AG04450 (cell line): Measurements from ENCODE around the gene LCTL. TPM values are rescaled to one million over a fixed set of nuclear protein-coding genes. Genes with fewer than 3 reads are reported as not detected.
A peak's percentile ranks its signal among the peaks of the same experiment; 100 is the strongest.
"Not testable (repeated sequence)": the region's sequence is repeated elsewhere in the genome, so short reads cannot be mapped to it uniquely, and the experiment has no call there.

ENCODE experiments used
- CTCF ChIA-PET: fragments of 300-600, 350-600 bp; formaldehyde crosslinking; extraction: SDS; loops from one replicate; lab custom pipeline; 2022; ENCODE audit warnings: antibody characterized with exemption, inconsistent platforms; lab: Charles Lee
- POLR2A ChIA-PET: fragments of 350-600 bp; formaldehyde crosslinking; extraction: SDS; loops from one replicate; lab custom pipeline; 2021; ENCODE audit warnings: antibody characterized with exemption, inconsistent platforms; lab: Yijun Ruan, JAX
- DNase-seq: peaks from one replicate; pipeline ENCODE4 v3.0.0-alpha.2; 2011; ENCODE audit warnings: low read depth, low spot score
- H3K27ac ChIP-seq: one replicate; pipeline ENCODE4 v1.5.1; 2012; ENCODE audit warnings: low read depth, low read length, control low read depth
- H3K27me3 ChIP-seq: one replicate; pipeline ENCODE4 v1.6.0; 2012; ENCODE audit warnings: low read length; ENCODE audit not compliant: control insufficient read depth, insufficient read depth
- H3K4me3 ChIP-seq: 2 replicates; pipeline ENCODE4 v1.5.1; 2011; ENCODE audit warnings: mild to moderate bottlenecking, low read depth, low read length, control low read depth
- H3K9me3 ChIP-seq: 2 replicates; pipeline ENCODE4 v1.5.1; 2012; ENCODE audit warnings: low read length; ENCODE audit not compliant: control insufficient read depth, insufficient read depth
- polyA plus RNA-seq: library from polyadenylated mRNA; depleted of rRNA; stranded (reverse); fragments of >200 nt; gene quantifications from 2 replicates; pipeline ENCODE4 v1.2.3, GENCODE V29; 2011
- TF ChIP-seq, protein P1 (sequence below): IDR thresholded peaks from 2 replicates; pipeline ENCODE4 v1.5.1; 2011; ENCODE audit warnings: low read depth, low read length, control low read depth, inconsistent platforms

LCTL gene
- polyA plus RNA-seq, 1 experiment = 6.5 TPM

DNA sequence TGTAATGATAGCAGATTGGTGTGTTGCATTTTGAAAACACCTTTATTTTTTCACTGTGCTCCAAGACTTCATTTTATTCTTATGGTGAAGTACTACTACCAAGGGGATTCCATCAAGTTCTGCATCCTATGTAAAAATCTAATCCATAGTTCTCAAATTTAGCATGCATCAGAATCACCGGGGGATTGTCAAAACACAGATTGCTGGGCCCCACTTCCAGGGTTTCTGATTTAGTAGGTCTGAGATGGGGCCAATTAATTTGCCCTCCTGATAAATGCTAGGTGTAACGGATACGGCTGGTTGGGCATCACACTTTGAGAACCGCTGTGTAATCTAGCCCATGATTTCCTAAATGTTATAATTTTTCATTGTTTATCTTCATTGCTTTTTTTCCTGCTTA lies 60.0 kb downstream of the LCTL start:
- no peaks in the 10 kb centered on the region for H3K27me3 ChIP-seq
- ChIA-PET POLR2A (no interaction called here), CTCF (interaction anchor here (1.9 kb wide), 1 partner anchor 8 kb away, joined by 14 read pairs; the partner anchor contains the start of gene SNAPC5)
- TF ChIP-seq, protein P1, sequence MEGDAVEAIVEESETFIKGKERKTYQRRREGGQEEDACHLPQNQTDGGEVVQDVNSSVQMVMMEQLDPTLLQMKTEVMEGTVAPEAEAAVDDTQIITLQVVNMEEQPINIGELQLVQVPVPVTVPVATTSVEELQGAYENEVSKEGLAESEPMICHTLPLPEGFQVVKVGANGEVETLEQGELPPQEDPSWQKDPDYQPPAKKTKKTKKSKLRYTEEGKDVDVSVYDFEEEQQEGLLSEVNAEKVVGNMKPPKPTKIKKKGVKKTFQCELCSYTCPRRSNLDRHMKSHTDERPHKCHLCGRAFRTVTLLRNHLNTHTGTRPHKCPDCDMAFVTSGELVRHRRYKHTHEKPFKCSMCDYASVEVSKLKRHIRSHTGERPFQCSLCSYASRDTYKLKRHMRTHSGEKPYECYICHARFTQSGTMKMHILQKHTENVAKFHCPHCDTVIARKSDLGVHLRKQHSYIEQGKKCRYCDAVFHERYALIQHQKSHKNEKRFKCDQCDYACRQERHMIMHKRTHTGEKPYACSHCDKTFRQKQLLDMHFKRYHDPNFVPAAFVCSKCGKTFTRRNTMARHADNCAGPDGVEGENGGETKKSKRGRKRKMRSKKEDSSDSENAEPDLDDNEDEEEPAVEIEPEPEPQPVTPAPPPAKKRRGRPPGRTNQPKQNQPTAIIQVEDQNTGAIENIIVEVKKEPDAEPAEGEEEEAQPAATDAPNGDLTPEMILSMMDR = no peak
- H3K27ac ChIP-seq = no peak overlapping the region
- H3K9me3 ChIP-seq = no peaks in the 10 kb centered on the region
- no peak for DNase-seq
- H3K4me3 ChIP-seq = peak overlapping the region; percentile 97

DNA sequence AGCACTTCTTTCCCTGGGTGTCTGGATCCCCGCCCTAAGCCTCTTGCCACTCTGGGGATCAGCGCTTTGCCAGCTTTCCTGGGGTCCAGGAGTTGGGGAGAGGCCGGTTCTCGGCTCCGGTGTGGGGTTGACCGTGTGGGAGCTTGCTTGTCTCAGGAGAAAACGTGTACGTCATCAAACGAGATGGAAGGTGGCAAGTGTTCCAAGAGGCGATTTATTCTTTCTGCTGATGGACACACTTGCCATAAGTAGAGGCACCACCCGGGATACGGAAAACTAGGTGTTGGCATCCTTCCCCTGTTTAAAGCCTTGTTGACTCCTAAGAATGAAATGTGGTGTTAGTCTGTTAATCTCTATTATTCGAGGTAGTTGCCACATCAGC lies 60.4 kb downstream of the LCTL start:
- TF ChIP-seq, protein P1 = no peak
- ChIA-PET POLR2A (interaction anchor here (1.0 kb wide), 1 partner anchor 119 kb away, joined by 5 read pairs; the partner anchor contains the start of gene MAP2K1), CTCF (interaction anchor here (1.9 kb wide), 1 partner anchor 8 kb away, joined by 14 read pairs; the partner anchor contains the start of gene SNAPC5)
- peak overlapping the region; percentile 97 for H3K4me3 ChIP-seq
- DNase-seq = no peak
- H3K27me3 ChIP-seq = no peaks in the 10 kb centered on the region
- H3K27ac ChIP-seq = peak overlapping the region; percentile 90
- no peaks in the 10 kb centered on the region for H3K9me3 ChIP-seq

DNA sequence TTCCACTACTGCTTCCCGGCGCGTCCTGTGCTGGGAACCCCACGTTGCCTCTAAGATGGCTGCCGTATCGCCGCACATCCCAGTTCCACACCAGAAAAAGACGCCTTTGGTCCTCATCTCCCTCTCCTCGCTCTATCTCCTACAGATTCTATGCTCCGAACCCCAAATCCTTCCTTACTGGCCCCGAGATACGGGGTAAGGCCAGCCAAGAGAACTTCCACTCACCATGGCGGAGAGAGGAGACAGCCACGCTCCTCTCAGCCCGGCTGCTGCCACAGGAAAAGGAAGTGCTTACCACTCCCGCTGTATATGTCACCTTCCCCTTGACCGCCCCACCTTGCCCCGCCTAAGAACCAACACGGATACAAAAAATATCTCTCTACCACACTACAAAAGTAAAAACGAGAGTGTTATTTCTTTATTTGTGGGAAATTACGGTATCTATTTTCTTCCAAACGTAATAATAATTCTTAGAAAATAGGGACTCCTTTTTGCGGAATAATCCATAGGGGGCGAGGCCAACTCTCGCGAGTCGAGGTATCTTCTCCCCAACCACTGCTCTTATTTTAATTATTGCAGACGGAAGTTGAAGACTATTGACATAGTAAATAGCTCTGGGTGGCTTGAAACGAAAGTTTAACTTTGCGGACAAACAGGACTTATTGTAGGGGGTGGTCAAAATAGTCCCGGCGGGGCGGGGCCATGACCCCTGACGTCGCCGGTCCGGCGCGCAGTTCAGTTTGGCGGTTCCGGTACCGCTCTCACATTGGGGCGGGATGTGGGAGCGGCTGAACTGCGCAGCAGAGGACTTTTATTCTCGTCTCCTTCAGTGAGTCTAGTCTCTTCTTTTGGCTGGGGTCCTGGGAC lies 61.0 kb downstream of the LCTL start, which contains the start of the genes RPL4 and ZWILCH:
RPL4 (minus strand) TSS at position 293 of the 867 bp plus-strand sequence; CDS start at position 228, 65 bp downstream.
ZWILCH (plus strand) TSS at position 764 of the 867 bp plus-strand sequence; CDS start at position 777, 13 bp downstream.
- Histone ChIP-seq H3K4me3 (peak within 1 kb of the TSS; percentile 97), H3K27me3 (no peaks in the 10 kb centered on the region), H3K27ac (peak within 1 kb of the TSS; percentile 90), H3K9me3 (no peaks in the 10 kb centered on the region)
- ChIA-PET POLR2A (interaction anchor here (1.0 kb wide), 1 partner anchor 118 kb away, joined by 5 read pairs; the partner anchor contains the start of gene MAP2K1), CTCF (interaction anchor here (1.7 kb wide), 1 partner anchor 62 kb away, joined by 6 read pairs; no protein-coding TSS in a partner anchor)
- DNase-seq = peak; percentile 74
- TF ChIP-seq, protein P1 = no peak

DNA sequence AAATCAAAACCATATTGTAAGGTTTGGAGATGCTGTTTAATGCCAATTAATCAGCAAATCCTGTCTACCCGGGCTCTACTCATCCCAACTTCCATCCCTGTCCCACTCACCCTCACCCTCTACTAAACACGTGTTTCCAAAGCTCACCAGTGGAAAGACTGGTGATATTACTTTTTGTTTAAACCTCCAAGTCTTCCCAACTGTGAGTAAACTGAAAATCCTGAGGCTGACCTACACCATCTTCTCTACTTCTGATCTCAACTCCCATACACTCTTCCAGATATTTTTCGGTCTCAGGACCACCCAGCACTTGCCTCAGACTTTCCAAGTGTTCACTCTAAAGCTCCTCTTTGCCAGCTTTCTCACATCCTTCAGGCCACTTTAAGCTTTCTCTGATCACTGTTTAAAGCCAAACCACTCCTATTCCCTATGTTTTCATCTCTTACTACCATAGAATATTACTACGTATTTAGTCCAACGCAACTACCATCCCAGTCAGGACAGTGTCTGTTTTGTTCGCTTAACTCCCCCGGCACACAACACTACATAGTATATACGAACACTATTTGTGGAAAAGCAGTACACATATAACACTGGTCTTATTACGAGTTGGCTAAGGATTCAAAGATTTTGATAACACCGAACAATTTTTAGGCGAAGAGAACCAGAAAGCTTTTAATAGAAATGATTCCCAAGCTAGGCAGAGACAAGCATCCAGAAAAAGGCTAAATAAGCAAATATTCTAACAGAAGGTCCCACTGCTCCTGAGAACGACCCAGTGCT lies 61.8 kb downstream of the LCTL start:
- DNase-seq = no peak
- Histone ChIP-seq H3K27me3 (no peaks in the 10 kb centered on the region), H3K4me3 (peak overlapping the region; percentile 97), H3K9me3 (no peaks in the 10 kb centered on the region), H3K27ac (peak overlapping the region; percentile 90)
- TF ChIP-seq, protein P1 = no peak
- CTCF ChIA-PET = interaction anchor here (1.7 kb wide), 1 partner anchor 63 kb away, joined by 6 read pairs; no protein-coding TSS in a partner anchor
- POLR2A ChIA-PET = no interaction called here

DNA sequence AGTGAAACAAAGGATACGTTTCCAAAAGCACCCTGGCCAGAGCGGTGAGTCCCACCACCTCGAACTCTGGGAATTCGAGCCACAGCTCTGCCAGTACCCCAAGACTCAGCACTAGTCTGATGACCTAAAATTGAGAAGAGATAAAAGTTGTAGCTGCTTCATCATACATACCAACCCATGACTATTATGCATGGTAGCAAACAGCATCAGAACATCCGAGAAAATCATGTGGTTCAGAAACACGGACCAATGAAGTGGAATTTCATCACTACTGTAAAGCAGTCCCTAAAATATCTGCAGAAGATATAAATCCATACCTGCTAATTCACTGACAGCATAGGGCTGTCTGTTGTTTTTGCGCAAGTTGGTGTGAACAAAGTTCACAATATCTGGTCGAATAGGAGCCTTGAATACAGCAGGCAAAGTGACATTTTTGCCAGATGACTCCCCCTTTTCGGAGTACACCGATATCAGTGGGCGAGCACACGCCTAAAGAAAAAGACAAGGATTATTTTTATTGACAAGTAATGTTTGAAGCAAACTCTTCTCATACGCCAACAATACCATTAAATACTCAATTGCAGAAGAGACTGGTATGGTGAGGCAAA lies 62.7 kb downstream of the LCTL start:
- DNase-seq, H3K9me3 ChIP-seq, H3K27ac ChIP-seq, POLR2A ChIA-PET, H3K27me3 ChIP-seq: not testable (repeated sequence)
- peak overlapping the region; percentile 97 for H3K4me3 ChIP-seq
- CTCF ChIA-PET = interaction anchor here (1.7 kb wide), 1 partner anchor 64 kb away, joined by 6 read pairs; no protein-coding TSS in a partner anchor
